HG02852 (cell line): Measurements from ENCODE around the gene FAM50A.

Experiments
- ATAC-seq: cut with Tn5 transposase; IDR thresholded peaks from one replicate; pipeline ENCODE4 v1.9.1; 2021; ENCODE audit warnings: mild to moderate bottlenecking, moderate library complexity; ENCODE audit not compliant: unreplicated experiment

Gene FAM50A

DNA sequence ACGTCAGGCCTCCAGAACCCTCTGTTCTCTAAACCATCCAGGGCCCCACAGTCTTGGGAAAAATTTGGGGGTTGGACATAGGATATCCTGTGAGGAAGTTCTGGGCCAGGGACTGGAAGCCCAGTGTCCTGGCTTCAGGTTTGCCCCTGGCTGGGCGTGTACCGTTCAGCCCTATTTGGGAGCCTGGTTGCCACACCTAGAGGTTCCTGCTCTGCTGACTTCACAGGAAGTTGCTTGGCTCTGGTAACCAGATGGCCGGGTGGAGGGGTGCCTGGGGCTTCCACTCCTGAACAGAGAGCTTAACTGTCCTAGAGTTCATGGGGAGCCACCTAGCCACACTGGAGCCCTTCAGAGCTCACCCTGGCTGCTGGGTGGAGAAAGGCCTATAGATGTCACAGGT lies 31.5 kb upstream of the FAM50A start:
- ATAC-seq = no peak

DNA sequence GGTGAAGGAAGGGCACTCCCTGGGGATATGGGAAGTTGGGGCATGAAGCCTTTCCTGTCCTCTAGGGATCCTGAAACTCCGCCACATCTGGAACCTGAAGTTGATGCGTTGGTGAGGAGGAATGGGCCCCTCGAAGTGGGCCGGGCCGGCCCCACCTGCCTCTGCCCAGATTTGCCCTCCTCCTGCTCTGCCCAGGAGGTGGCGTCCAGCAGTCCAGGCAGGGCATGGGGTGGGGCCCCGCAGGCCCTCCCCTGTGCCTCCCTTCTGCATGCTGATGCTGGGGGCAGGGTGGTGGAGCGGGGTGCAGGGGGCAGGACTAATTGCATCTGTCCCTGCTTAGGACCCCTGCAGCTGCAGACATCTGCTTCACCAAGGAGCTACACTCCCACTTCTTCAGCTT lies 30.8 kb upstream of the FAM50A start:
- no peak for ATAC-seq

DNA sequence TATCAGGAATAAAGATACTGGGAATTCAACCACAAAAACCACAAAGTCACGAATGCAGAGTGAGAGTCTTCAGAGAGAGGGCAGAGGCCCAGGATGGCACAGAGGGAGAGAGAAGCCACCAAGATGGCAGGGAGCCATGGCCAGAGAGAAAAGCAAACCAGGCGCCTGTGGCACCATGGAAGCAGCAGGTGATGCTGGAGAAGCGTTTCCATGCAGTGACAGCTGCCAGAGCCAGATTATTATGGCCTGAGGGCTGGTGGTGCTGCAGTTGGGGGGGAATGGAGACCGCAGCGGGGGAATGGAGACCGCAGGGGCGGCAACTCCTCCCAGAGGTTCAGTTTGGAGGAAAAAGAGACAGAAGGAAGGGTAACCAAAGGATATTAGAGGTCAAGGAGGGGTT lies 26.8 kb upstream of the FAM50A start:
- ATAC-seq = no peak

DNA sequence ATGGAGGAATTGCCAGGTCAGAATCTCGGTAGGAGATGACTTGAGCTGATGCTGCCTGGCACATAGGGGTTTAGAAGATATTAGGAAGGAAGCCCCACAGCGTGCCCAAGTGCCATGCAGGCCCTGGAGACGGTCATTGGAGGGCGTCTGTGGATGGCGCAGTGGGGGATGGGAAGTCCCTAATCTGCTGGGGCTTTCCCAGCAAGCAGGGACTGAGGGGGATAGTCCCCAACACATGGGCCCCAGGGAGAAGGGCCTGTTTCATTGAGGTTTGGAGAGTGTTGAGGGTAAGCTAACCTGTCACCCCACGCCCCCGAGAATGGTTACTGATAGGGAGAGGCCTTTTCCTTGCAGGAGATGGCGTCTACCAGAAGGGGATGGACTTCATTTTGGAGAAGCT lies 24.8 kb upstream of the FAM50A start:
- no peak for ATAC-seq

DNA sequence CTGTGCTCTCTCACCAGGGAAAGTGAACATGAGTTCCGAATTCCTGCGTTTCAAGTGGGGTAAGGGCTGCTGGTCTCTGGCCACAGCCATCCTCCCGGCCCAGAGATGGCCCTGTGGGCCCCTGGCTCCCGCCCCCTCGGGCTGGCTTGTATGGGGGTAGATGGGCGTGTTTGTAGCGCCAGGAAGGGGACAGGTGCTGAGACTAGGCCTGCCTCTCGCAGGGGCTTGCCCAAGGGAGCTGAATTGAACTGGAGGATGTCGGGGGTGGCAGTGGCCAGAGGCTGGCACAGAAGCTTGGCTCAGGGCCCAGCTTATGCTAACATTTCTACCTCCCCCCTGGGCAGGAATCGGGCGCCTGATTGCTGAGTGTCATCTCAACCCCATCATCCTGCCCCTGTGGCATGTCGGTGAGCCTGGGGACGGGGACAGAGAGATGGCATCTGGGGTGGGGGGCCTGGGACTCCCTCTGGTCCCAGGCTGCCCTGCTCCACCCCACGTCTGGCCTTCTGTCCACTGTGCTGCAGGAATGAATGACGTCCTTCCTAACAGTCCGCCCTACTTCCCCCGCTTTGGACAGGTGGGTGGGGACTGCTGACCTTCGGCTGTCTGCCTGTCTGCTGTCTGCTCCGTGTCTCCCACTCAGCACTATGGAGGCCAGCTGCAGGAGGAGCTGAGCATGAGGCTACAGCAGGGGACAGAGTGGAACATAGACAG lies 24.1 kb upstream of the FAM50A start:
- ATAC-seq = no peak

DNA sequence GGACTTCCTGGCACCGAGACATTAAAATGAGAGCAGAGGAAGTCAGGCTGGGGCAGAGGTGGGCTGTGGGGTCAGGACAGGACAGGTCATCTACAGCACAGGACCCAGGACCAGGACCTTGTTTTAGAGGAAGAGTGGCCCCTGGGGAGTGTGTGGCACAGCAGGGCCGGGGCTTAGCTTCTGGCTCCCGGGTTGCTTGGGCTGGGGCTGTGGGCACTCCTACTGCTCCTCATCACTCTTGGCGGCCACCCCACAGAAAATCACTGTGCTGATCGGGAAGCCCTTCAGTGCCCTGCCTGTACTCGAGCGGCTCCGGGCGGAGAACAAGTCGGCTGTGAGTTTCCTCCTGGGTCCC lies 23.6 kb upstream of the FAM50A start:
- ATAC-seq = no peak

DNA sequence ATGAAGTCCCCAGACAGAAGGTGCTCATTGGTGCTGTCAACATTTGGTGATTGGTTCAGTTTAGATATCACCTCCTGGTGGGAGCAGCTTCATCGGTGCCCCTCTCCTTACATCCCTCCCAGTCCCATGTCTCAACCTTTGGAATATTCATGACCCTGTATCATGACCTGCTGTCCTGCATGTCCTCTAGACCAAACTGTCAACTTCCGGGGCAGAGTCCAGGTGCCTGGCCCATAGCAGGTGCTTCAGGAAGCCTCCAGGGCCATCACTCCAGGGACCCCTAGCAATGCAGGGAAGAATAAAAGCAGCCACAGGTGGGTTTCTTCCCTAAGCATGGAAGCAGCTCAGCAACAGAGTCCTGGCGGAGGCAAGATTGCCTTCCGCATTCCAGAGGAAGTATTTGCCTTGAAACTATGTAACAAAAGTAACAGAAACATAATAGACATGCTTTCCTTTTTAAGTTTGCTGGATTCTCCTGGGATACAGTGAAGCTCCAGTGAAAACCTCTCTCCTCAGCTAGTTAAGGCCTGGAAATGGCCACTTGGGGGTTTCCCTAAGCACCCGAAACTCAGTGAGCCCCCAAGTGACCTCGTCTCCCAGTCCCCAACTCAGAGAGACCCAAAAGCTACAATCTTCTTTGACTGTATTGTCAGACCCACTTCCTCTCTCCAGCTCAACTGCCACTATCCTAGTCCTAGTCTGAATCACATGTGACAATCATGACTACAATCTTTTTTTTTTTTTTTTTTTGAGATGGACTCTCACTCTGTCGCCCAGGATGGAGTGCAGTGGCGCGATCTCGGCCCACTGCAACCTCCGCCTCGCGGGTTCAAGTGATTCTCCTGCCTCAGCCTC lies 16.8 kb upstream of the FAM50A start:
- no peak for ATAC-seq

DNA sequence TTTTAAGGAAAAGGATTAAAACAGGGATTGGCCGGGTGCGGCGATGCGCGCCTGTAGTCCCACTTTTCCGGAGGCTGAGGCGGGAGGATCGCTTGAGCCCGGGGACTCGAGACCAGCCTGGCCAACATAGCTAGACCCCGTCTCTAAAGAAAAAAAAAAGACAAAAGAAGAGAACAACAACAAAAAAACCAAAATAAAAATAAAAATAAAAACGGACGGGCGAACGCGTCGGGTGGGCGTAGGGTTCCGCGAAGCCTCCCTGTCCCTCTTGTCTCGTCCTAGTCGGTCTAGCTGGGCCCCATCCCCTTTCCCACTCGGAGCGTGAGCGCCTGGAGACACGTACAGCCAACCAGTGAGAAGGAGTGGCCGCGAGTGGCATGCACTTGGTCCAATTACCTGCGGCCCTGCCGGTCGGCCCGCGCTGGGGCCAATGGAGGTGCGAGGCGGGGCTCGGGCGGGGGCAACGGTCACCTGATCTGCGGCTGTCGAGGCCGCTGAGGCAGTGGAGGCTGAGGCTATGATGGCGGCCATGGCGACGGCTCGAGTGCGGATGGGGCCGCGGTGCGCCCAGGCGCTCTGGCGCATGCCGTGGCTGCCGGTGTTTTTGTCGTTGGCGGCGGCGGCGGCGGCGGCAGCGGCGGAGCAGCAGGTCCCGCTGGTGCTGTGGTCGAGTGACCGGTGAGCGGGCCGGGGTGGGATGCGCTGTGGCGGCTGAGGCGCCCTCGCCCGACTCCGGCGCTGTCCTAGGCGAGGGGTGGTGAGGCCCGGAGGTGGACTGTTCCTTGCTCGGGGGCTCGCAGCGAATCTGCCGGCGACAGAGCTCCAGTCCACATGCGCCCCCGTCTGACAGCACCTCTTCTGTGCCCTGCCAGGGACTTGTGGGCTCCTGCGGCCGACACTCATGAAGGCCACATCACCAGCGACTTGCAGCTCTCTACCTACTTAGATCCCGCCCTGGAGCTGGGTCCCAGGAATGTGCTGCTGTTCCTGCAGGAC lies 15.5 kb upstream of the FAM50A start, which contains the start of gene ATP6AP1:
Gene ATP6AP1, plus strand, starts transcription at position 502 of the 996 bp plus-strand sequence. Its CDS starts 16 bp downstream, at position 518.
- peak; percentile 93 for ATAC-seq

DNA sequence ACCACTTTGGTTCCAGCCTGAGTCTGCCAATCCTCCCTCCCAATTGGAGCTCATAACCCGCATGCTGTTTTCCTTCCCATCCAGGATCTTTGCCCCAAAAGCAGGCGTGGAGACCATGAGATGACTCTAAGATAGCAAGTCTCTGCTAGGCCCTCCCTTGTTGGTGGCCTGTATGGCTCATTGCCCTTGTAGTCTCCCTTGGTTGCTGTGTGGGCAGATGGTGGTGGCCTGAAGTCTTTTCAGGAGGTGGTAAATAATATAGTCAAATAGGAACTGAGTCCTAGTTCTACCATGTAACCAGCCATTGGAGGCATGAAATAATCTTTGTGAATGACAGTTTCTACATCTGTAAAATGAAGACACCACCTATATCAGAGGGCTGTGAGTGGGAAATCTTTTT lies 14.2 kb upstream of the FAM50A start:
- no peak for ATAC-seq

DNA sequence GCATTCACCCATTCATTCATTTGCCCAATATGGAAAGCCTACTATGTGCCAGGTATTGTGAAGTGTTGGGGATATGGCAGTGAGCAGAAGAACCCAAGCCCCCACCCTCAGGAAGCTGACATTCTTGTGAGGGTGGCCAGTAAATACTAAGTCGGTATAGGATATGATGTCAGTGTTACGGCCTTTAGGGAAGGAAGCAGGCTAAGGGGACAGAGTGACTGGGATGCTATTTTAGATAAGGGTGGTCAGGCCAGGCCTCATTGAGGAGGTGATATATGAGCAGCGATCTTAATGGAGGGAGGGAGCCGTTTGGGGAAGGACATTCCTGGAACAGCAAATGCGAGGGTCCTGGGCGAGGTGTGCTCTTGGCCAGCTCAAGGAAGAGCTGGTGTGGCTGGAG lies 13.5 kb upstream of the FAM50A start:
- no peak for ATAC-seq

DNA sequence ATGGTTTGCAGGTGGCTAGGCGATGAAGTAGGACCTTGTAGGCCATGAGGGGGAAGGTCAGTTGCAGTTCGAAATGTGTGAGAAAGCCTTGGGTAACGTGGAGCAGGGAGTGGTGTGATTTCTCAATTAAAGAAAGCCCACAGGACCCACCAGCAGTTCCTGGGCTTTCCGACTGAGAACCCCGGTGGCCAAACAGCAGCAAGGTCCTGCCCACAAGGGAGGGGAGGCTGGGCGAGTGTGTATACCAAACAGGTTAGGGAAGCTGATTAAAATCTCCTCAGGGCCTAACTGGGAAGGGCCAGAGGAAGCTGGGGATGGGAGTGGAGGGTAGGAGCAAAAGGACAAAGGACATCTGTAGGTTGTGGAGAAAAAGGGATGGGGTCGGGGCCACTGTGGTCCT lies 13.0 kb upstream of the FAM50A start:
- no peak for ATAC-seq

DNA sequence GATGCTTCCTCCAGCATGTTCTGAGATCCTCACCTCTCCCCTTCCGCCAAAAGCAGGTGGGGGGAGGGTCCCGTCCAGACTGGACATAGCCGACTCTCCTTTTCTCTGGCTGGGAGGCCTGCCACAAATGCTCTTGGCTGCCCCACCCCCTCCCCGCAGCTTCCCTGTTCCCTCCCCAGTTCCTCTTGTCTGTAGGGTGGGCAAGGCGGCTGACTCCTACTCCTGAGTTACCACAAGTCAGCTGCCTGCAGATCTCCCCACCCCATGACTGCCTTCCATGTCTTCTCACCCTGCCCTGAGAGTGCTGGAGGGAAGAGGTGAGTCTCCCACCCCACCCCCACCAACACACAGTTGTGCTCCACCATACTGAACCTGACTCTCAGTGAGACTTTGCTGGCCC lies 12.6 kb upstream of the FAM50A start:
- no peak for ATAC-seq

DNA sequence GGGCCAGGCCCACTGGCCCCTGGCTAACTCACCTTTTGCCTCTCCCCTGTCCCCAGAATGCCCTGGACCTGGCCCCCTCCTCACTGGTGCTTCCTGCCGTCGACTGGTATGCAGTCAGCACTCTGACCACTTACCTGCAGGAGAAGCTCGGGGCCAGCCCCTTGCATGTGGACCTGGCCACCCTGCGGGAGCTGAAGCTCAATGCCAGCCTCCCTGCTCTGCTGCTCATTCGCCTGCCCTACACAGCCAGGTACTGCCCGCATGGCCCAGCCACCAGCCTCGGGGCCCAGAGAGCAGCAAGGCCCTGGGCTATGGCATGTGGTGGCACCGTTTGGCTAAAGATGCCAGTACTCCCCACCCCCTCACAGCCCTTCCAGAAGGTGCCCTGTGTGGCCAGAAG lies 11.7 kb upstream of the FAM50A start:
- no peak for ATAC-seq

DNA sequence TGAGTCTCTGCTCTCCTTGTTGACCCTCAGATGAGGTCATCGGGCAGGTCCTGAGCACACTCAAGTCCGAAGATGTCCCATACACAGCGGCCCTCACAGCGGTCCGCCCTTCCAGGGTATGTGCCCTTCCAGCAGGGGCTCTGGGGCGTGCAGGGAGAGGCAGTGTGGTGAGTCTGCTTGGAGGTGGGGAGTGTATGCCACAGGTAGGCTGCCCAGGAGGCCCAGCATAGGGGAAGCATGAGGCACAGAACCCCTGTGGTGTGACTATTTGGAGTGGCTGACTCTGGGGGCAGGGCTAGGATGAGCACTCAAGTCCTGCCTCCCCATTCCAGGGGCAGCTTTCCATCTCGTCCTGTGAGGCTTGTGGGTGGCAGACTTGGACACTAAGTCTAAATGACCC lies 10.3 kb upstream of the FAM50A start:
- no peak for ATAC-seq

DNA sequence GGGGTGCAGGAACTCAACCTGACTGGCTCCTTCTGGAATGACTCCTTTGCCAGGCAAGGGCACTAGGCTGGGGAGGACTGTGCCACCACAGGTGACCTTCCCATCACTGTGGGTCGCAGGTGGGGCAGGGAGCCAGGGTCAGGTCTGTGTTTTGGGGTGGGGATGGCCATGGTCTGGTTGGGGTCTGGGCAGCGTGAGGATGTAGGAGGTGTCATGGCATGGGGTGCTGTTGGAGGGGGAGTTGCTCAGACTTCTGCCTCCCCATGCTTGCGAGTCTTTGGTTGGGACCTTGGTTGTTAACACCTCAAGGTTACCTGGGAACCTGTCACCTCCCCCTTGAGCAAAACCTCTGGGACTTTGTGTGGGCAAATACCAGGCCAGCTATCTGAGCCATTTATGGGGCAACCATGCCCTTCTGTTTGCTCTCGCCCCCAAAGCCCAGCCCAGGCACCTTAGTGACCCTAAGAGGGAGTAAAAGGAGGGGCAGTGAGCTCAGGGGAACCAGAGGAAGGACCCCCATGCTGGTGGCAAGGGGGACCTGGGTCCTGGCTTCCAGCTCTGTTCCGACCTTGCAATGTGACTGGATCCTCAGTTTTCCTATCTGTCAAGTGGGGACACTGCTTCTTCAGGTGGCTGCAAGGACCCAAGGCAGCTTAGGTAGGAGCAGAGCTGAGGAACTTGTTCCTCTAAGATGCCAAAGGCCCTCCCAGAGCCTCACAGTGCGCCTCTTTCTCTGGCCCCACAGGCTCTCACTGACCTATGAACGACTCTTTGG lies 9.4 kb upstream of the FAM50A start:
- no peak for ATAC-seq

DNA sequence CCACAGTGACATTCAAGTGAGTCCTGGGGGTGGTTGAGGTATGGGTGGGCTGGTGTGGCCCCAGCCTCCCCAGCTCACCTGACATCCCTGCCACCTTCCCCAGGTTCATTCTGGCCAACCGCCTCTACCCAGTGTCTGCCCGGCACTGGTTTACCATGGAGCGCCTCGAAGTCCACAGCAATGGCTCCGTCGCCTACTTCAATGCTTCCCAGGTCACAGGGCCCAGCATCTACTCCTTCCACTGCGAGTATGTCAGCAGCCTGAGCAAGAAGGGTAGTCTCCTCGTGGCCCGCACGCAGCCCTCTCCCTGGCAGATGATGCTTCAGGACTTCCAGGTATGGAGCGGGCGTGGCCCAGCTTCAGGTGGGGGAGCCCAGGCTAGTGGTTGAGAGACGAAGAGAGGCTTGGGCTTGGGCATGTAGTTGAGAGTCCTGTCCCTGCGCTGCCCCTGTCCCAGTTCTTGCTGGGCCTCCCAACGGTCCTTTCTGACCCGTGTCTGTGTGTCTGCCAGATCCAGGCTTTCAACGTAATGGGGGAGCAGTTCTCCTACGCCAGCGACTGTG lies 8.7 kb upstream of the FAM50A start:
- no peak for ATAC-seq

DNA sequence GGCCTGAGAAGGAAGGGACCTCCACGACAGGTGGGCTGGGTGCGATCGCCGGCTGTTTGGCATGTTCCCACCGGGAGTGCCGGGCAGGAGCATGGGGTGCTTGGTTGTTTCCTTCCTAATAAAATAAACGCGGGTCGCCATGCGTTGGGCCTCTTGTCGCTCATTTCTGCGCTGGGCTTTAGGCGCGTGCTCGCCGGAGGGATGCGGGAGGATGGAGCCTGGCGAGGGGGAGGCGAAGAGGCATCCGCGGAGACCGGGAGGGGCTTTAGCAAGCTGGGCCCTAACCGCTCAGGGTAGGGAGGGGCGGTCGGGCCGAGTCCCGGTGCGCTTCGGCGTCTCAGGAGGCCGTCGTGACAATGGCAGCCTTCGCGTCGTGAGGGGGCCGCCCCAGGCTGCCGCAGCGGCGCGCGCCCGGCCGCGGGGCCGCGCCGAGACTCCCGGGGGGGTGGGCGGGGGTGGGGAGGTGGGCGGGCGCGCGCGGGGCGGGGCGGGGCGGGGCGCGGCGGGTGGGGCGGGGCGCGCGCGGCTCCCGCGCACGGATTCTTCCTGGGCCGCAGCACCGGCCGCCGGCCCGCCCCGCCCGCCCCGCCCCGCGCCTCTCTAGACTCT lies 7.5 kb upstream of the FAM50A start:
- ATAC-seq = no peak

DNA sequence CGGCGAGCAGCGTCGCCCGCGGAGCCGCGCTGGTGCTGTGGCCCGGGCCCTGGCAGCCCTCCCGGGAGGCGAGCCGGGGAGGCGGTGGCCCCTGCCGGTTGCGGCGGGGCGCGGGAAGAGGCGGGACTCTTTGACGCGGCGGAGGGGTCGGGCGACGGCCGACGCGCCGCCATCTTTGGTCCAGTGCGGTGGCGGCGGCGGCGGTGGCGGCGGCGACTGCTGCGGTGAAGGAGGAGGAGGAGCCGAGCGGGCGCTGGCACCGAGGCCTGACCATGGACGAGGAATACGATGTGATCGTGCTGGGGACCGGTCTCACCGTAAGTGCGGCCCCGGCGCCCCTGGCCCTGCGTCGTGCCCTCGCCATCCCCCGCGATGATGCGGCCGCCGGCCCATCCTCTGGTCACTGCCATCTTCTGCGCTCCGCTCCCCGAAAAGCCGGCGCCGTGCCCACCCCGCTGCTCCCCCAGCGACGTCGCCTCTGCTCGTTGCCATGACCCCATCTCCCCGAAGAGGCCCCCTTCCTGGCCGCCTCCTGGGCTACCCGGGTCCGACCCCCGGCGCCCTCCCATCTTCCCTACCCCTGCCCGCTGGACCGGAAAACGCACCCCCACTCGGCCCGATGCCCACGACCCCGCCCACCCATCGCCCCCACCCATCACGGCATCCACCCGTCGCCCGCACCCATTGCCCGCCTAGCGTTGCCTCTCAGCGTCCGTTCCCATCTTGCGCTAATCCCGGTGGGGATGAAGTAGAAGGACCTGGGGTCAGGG lies 6.8 kb upstream of the FAM50A start, which contains the start of gene GDI1:
Gene GDI1, plus strand, starts transcription at position 172 of the 770 bp plus-strand sequence. Its CDS starts 101 bp downstream, at position 273.
- no peak for ATAC-seq
